Mesothelial cell of epicardium (in vitro differentiated cells): ENCODE measurements around the gene SMOC1. TPM values are rescaled to one million over a fixed set of nuclear protein-coding genes. Genes with fewer than 3 reads are reported as not detected.

Experiments used
- DNase-seq, 2 experiments: peaks; one replicate each; pipeline ENCODE4 v3.0.0; 2021; ENCODE audit warnings: low spot score in 2 of 2; ENCODE audit not compliant: unreplicated experiment in 2 of 2
- H3K27ac Mint-ChIP-seq: 2 replicates; pipeline ENCODE4 v1.8.0; 2021; ENCODE audit warnings: mixed read lengths
- H3K27me3 Mint-ChIP-seq: 2 replicates; pipeline ENCODE4 v1.8.0; 2021; ENCODE audit warnings: low read depth, mixed read lengths
- H3K36me3 Mint-ChIP-seq: 2 replicates; pipeline ENCODE4 v1.8.0; 2021; ENCODE audit warnings: mixed read lengths
- H3K4me1 Mint-ChIP-seq: 2 replicates; pipeline ENCODE4 v1.8.0; 2021; ENCODE audit warnings: mixed read lengths
- H3K4me3 Mint-ChIP-seq: 2 replicates; pipeline ENCODE4 v1.8.0; 2021; ENCODE audit warnings: mild to moderate bottlenecking, moderate library complexity, mixed read lengths
- H3K9me3 Mint-ChIP-seq: 2 replicates; pipeline ENCODE4 v1.8.0; 2021; ENCODE audit warnings: mixed read lengths
- total RNA-seq: library from RNA; stranded (reverse); gene quantifications from 3 replicates; pipeline ENCODE4 v1.2.1, GENCODE V29; 2021
- TF ChIP-seq, protein P1 (sequence below): fragments of 200-600 bp; sonication (generic); IDR thresholded peaks from one replicate; pipeline ENCODE4 v1.5.0; 2021; ENCODE audit warnings: antibody characterized with exemption; ENCODE audit not compliant: unreplicated experiment

SMOC1 gene
- total RNA-seq, 1 donor from 2014 or later: 1.5 TPM

DNA sequence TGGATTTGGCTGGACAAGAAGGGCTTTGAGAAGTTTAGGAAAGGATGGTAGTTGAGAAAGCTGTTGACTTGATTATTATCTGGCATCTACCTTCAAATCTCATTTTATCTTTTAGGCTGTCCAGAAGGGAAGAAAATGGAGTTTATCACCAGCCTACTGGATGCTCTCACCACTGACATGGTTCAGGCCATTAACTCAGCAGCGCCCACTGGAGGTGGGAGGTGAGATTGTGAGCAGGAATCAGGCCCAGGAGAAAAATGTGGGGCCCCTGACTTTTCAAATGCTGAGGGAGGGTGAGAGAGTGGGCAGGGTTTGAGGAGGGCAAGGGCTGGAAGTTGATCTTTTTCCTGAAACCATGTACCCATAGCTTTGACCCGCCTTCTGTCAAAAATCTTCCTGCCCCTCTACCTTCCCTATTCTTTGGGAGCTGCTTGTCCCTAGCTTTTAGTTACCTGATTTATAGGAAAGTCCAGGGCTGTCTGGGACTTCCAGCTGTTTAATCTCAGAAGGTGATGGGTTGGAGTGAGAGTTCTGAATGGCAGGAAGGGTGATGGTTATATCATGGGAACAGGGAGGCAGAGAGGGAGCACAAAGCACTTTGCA, 134.2 kb downstream of the SMOC1 start:
- TF ChIP-seq, protein P1, sequence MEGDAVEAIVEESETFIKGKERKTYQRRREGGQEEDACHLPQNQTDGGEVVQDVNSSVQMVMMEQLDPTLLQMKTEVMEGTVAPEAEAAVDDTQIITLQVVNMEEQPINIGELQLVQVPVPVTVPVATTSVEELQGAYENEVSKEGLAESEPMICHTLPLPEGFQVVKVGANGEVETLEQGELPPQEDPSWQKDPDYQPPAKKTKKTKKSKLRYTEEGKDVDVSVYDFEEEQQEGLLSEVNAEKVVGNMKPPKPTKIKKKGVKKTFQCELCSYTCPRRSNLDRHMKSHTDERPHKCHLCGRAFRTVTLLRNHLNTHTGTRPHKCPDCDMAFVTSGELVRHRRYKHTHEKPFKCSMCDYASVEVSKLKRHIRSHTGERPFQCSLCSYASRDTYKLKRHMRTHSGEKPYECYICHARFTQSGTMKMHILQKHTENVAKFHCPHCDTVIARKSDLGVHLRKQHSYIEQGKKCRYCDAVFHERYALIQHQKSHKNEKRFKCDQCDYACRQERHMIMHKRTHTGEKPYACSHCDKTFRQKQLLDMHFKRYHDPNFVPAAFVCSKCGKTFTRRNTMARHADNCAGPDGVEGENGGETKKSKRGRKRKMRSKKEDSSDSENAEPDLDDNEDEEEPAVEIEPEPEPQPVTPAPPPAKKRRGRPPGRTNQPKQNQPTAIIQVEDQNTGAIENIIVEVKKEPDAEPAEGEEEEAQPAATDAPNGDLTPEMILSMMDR: peak; percentile 39
- peaks cover 4% of the 10 kb centered on the region for H3K27me3 Mint-ChIP-seq
- no peaks in the 10 kb centered on the region for H3K9me3 Mint-ChIP-seq
- H3K4me3 Mint-ChIP-seq: no peak overlapping the region
- H3K27ac Mint-ChIP-seq: no peak overlapping the region
- DNase-seq: no peak
- H3K36me3 Mint-ChIP-seq: no peaks in the 10 kb centered on the region
- peaks cover 32% of the 10 kb centered on the region for H3K4me1 Mint-ChIP-seq

DNA sequence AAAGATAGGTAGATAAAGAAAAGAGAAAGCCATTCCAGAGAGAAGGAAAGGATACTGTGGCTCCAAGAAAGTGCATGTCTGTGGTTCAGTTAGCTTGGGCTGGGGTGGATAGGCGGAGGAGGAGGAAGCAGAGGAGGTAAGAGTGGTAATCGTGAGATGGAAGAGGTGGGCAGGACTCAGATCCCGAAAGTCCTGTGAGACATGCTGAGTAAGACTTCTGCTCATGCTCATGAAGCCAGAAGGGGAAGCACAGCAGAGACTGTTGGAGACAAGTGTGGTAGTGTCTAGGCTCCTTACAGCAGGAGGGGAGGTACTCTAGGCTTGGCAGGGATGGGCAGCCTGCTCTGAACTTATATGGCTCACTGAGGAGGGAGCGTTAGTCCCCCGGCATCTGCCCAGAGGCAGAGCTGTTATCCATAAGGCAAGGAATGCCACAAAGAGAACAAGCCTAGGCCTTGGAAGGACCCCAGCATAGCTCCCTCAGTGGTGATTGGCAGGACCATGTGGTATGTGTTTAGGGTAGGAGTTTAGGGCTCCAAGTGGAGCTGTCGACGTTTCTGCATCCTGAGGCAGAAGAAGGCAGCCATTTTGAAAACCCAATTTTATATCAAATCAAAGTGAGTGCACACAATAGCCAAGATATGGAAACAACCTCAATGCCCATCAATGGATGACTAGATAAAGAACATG, 135.3 kb downstream of the SMOC1 start:
- no peaks in the 10 kb centered on the region for H3K9me3 Mint-ChIP-seq
- no peak for DNase-seq
- H3K36me3 Mint-ChIP-seq: no peaks in the 10 kb centered on the region
- peaks cover 4% of the 10 kb centered on the region for H3K27me3 Mint-ChIP-seq
- peaks cover 24% of the 10 kb centered on the region for H3K4me1 Mint-ChIP-seq
- no peak overlapping the region for H3K27ac Mint-ChIP-seq
- TF ChIP-seq, protein P1: no peak
- H3K4me3 Mint-ChIP-seq: no peak overlapping the region

DNA sequence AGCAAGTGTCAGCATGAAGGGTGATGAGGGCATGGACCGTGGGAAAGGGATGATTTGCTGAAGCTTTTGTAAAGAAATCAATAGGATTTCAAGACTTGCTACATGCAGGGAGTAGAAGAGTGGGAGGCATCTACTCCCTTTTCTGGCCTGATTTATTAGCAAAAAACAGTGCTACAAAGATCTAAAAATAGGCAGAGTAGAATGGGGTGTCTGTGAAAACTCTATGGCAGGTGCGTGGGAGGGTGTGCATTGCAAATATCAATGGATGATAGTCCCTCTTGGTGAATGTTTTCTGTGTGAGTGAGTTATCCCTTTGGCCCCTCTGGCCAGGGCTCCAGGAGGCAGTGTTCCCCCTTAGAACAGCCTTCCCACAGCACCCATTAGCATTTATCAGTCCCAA, 139.0 kb downstream of the SMOC1 start:
- DNase-seq: no peak
- Mint-ChIP-seq H3K4me1 (peaks cover 11% of the 10 kb centered on the region), H3K9me3 (no peaks in the 10 kb centered on the region), H3K36me3 (no peaks in the 10 kb centered on the region), H3K27ac (no peak overlapping the region), H3K27me3 (peaks cover 9% of the 10 kb centered on the region), H3K4me3 (no peak overlapping the region)
- TF ChIP-seq, protein P1: no peak

DNA sequence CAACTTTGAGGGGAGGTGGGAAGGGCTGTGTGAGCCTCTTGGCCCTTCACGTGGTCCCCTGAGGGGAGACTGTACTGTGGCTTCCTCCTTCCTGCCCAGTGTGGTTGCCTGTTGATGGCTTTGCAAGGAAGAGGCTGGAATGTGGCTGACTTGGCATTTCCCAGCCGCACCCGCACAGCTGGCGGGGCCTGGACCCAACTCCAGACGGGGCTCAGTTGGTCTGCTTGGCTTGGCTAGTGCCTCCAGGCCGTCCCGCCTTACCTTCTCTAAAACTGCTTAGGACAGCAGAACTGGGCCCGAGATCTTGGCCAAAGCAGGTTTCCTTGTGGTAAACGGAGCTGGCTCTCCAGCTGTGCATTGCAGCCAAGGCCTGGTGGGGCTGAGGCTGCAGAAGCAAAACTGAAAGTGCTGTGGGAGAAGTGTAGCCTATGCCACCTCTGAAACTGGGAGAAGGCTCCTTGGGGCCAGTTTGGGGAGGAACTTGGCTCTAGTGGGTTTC, 139.5 kb downstream of the SMOC1 start:
- no peak for DNase-seq
- TF ChIP-seq, protein P1: no peak
- Mint-ChIP-seq H3K27ac (no peak overlapping the region), H3K9me3 (no peaks in the 10 kb centered on the region), H3K4me1 (peaks cover 11% of the 10 kb centered on the region), H3K4me3 (no peak overlapping the region), H3K36me3 (no peaks in the 10 kb centered on the region), H3K27me3 (peaks cover 9% of the 10 kb centered on the region)

DNA sequence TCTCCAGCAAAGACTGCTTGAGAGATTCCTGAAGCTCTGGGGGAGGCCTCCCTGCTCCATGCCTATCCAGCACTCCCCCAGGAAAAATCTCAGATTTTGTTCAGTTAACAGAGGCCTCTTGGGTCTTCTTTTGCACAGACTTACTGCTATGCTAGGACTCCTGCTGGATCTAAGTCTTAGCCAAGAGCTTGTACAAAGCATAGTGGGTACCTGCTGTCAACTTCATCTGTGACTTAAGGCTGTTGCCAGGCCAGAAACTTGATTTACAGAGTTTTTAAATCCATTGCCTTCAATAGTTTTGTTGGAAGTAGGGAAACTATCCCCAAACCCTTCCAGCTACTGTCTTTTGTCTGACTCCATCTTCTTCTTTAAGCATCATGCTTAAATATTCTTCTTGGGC, 140.5 kb downstream of the SMOC1 start:
- no peaks in the 10 kb centered on the region for H3K9me3 Mint-ChIP-seq
- no peaks in the 10 kb centered on the region for H3K36me3 Mint-ChIP-seq
- no peak overlapping the region for H3K4me3 Mint-ChIP-seq
- TF ChIP-seq, protein P1: no peak
- peaks cover 11% of the 10 kb centered on the region for H3K4me1 Mint-ChIP-seq
- H3K27ac Mint-ChIP-seq: no peak overlapping the region
- no peak for DNase-seq
- peaks cover 12% of the 10 kb centered on the region for H3K27me3 Mint-ChIP-seq
